Nephron progenitor cell (in vitro differentiated cells): ENCODE data around the gene C9orf57.

Source experiments
- DNase-seq: peaks from one replicate; pipeline ENCODE4 v3.0.0; 2021
- H3K27ac Mint-ChIP-seq: 2 replicates; pipeline ENCODE4 v1.8.0; 2021; ENCODE audit warnings: mild to moderate bottlenecking, moderate library complexity, mixed read lengths
- H3K27me3 Mint-ChIP-seq: 2 replicates; pipeline ENCODE4 v1.8.0; 2021; ENCODE audit warnings: mild to moderate bottlenecking, low read depth, mixed read lengths; ENCODE audit not compliant: poor library complexity
- H3K36me3 Mint-ChIP-seq: 2 replicates; pipeline ENCODE4 v1.8.0; 2021; ENCODE audit warnings: low read depth, mixed read lengths
- H3K4me1 Mint-ChIP-seq: 2 replicates; pipeline ENCODE4 v1.8.0; 2021; ENCODE audit warnings: mixed read lengths
- H3K4me3 Mint-ChIP-seq: 2 replicates; pipeline ENCODE4 v1.8.0; 2021; ENCODE audit warnings: mild to moderate bottlenecking, moderate library complexity, mixed read lengths
- H3K9me3 Mint-ChIP-seq: 2 replicates; pipeline ENCODE4 v1.8.0; 2021; ENCODE audit warnings: mild to moderate bottlenecking, moderate library complexity, mixed read lengths
- TF ChIP-seq, protein P1 (sequence below): fragments of 200-600 bp; sonication (generic); IDR thresholded peaks from 2 replicates; pipeline ENCODE4 v1.5.0; 2021; ENCODE audit warnings: antibody characterized with exemption

C9orf57 gene

DNA sequence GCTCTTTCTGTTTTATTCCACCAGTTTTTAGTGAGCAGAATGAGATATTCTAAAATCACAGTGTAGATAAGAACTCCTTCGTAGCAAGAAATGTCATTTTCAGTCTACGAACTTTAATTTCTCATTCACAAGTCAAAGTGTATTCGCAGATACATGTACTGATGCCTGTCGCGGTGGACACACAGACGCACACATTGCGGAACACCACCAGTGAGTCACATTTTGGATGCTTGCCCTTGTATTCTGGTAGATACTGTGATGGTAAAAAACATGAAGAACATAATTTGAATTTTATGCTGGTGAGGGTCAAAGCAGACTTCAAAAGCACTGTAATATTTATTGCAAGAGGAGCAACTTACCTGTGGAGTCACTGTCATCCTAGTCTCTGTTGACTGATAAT, 4.7 kb upstream of the C9orf57 start:
- no peak overlapping the region for H3K4me3 Mint-ChIP-seq
- TF ChIP-seq, protein P1, sequence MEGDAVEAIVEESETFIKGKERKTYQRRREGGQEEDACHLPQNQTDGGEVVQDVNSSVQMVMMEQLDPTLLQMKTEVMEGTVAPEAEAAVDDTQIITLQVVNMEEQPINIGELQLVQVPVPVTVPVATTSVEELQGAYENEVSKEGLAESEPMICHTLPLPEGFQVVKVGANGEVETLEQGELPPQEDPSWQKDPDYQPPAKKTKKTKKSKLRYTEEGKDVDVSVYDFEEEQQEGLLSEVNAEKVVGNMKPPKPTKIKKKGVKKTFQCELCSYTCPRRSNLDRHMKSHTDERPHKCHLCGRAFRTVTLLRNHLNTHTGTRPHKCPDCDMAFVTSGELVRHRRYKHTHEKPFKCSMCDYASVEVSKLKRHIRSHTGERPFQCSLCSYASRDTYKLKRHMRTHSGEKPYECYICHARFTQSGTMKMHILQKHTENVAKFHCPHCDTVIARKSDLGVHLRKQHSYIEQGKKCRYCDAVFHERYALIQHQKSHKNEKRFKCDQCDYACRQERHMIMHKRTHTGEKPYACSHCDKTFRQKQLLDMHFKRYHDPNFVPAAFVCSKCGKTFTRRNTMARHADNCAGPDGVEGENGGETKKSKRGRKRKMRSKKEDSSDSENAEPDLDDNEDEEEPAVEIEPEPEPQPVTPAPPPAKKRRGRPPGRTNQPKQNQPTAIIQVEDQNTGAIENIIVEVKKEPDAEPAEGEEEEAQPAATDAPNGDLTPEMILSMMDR = no peak

DNA sequence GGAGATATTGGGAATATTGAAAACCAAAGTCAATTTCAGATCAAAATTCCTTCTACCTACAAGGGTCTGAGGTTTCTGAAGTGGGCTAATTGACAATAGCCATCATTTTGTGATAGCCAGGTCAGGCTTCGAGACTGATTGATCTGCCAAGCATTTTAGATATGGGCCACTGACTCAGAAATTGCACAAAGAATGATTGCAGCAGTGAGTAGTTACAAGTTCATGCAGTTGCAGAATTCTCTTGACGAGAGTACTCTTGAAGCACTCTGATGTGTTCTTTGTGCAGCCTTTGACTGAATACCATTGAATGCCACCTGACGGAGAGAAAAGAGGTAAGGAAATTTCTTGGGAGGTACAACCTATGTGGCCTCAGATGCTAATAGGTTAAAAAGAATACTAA, 8.3 kb downstream of the C9orf57 start:
- H3K27ac Mint-ChIP-seq = no peak overlapping the region
- H3K4me3 Mint-ChIP-seq = no peak overlapping the region
- TF ChIP-seq, protein P1 = no peak

More for the DNA sequence above, 4.7 kb upstream of the C9orf57 start:
- Mint-ChIP-seq H3K36me3 (no peaks in the 10 kb centered on the region), H3K27ac (no peak overlapping the region), H3K27me3 (peaks cover 7% of the 10 kb centered on the region), H3K4me1 (no peaks in the 10 kb centered on the region), H3K9me3 (peaks cover 13% of the 10 kb centered on the region)
- no peak for DNase-seq

DNA sequence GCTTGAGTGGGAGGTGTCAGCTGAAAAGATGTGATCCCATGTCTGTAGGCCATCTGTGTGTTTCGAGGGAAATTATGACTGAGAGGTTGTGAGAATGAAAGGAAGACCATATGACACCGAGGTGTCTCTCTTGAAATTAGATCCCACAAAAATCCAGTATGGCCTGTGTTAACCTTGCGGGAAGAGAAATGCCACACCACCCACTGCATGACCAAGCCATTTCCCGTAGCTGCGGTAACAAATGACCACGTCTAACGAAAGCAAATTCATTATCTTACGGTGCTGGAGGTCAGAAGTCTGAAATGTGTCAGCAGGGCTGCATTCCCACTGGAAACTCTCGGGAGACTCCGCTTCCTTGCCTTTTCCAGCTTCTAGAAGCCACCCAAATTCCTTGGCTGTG, 11.6 kb downstream of the C9orf57 start:
- TF ChIP-seq, protein P1 = no peak
- no peaks in the 10 kb centered on the region for H3K36me3 Mint-ChIP-seq
- no peak overlapping the region for H3K4me3 Mint-ChIP-seq
- DNase-seq = no peak
- H3K4me1 Mint-ChIP-seq = peaks cover 17% of the 10 kb centered on the region
- peak overlapping the region; percentile 76 for H3K27ac Mint-ChIP-seq
- peaks cover 2% of the 10 kb centered on the region for H3K27me3 Mint-ChIP-seq
- H3K9me3 Mint-ChIP-seq = peaks cover 18% of the 10 kb centered on the region

More for the DNA sequence above, 8.3 kb downstream of the C9orf57 start:
- Mint-ChIP-seq H3K4me1 (peaks cover 17% of the 10 kb centered on the region), H3K27me3 (no peaks in the 10 kb centered on the region), H3K36me3 (no peaks in the 10 kb centered on the region), H3K9me3 (peaks cover 18% of the 10 kb centered on the region)
- no peak for DNase-seq

DNA sequence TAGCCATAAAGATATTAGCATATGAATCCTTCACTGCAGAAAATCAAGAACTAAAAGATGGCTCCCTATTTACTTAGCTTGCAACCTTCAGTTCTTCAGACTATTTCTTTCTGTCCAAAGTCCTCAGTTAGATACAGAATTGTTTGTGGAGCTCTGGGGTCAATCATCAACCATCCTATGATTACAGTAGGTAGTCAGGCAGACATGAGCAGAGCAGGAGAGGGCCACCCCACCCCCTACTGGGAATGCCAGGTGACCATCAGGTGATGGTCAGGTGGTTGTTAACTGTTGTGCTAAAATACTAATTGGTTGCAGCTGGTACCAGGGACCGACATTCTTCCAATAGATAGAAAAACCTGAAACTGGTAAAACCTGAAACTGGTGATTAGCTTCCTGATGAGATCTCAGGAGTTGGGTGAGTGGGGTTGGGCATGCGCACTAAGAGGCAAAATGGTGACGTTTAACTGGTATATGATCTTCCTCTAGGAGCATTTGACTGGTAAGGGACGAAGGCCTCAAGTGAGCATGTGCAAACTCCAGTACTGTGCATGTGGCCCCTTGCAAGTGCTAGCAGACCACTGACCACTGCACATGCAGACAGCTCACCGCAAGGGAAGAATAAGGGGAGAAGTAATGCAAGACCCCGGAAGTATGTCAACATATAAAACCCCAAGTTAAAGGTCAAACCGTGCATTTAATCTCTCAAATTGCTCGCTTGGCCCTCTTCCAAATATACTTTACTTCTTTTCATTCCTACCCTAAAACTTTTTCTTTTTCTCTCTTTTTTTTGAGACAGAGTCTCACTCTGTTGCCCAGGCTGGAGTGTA, 13.6 kb downstream of the C9orf57 start:
- Mint-ChIP-seq H3K36me3 (no peaks in the 10 kb centered on the region), H3K4me3 (no peak overlapping the region), H3K9me3 (peaks cover 18% of the 10 kb centered on the region), H3K4me1 (peaks cover 17% of the 10 kb centered on the region), H3K27me3 (peaks cover 2% of the 10 kb centered on the region), H3K27ac (no peak overlapping the region)
- TF ChIP-seq, protein P1 = no peak
- DNase-seq = no peak

DNA sequence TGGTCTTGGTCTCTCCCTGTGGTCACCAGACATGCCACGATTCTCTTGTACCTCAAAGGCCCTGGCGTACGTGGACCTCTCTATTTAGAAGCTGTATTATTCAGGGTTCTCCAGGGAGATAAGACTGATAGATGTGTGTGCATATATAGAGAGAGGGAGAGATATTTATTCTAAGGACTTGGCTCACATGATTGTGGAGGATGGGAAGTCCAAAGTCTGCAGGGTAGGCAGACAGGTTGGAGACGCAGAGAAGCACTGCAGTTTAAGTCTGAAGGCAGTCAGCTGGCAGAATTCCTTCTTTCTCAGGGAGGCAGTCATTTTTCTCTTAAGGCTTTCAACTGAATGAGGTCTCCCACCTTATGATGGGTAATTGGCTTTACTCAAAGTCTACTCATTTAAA, 16.3 kb downstream of the C9orf57 start:
- Mint-ChIP-seq H3K4me3 (no peak overlapping the region), H3K4me1 (peaks cover 9% of the 10 kb centered on the region), H3K9me3 (peaks cover 7% of the 10 kb centered on the region), H3K27ac (no peak overlapping the region), H3K36me3 (no peaks in the 10 kb centered on the region), H3K27me3 (peaks cover 2% of the 10 kb centered on the region)
- TF ChIP-seq, protein P1 = no peak
- DNase-seq = no peak

DNA sequence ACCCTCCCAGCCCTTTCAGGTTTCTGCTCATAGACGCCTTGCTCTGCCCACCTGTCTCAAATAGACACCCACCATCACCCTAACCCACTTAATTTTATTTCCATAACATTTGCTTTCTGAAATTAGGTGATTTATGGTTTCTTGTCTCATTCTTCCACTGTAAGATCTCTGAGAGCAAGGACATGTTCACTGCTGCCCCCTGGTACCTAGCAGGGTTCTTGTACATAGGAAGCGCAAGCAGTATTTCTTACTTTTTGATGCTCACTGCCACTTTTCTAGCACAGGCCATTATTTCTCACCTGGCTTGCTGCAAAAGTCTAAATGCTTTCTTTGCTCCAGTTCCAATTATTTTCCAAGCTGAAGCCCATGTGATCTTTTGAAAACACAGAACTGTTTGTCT, 16.8 kb downstream of the C9orf57 start:
- Mint-ChIP-seq H3K27me3 (peaks cover 2% of the 10 kb centered on the region), H3K4me3 (no peak overlapping the region), H3K27ac (no peak overlapping the region), H3K9me3 (peaks cover 3% of the 10 kb centered on the region), H3K4me1 (peaks cover 3% of the 10 kb centered on the region), H3K36me3 (no peaks in the 10 kb centered on the region)
- DNase-seq = no peak
- TF ChIP-seq, protein P1 = no peak
